NCI-H2107 (cell line): ENCODE data around the gene PCDHGB2.
A peak's percentile ranks its signal among the peaks of the same experiment; 100 is the strongest.
"Not testable (repeated sequence)": the region's sequence is repeated elsewhere in the genome, so short reads cannot be mapped to it uniquely, and the experiment has no call there.

Source experiments
- DNase-seq: peaks from one replicate; lab custom pipeline; 2025; lab: John Stamatoyannopoulos, UW

Gene PCDHGB2

GRCh38 chr5:141359790-141360426 lies at the start of gene PCDHGB2:
Gene PCDHGB2 (plus strand): TSS chr5:141359994. CDS start chr5:141360136, 142 bp downstream.
- DNase-seq = no peak

- DNase-seq = no peak
Measured at GRCh38 chr5:141313711-141314110, 46.1 kb upstream of the PCDHGB2 start.

- DNase-seq = not testable (repeated sequence)
Measured at GRCh38 chr5:141316963-141317362, 42.8 kb upstream of the PCDHGB2 start.

- no peak for DNase-seq
Measured at GRCh38 chr5:141319202-141319601, 40.6 kb upstream of the PCDHGB2 start.

GRCh38 chr5:141319699-141320098 lies 40.1 kb upstream of the PCDHGB2 start:
- DNase-seq = no peak

GRCh38 chr5:141320225-141321169 lies 39.3 kb upstream of the PCDHGB2 start, which contains the start of gene TAF7:
Gene TAF7 (minus strand): TSS chr5:141320784. CDS start chr5:141320044, 740 bp downstream.
- DNase-seq = peak; percentile 57

- no peak for DNase-seq
Measured at GRCh38 chr5:141322261-141322660, 37.5 kb upstream of the PCDHGB2 start.

- DNase-seq = no peak
Measured at GRCh38 chr5:141326088-141326854, 33.5 kb upstream of the PCDHGB2 start.

GRCh38 chr5:141328231-141328630 lies 31.6 kb upstream of the PCDHGB2 start:
- DNase-seq = no peak

- DNase-seq = no peak
Measured at GRCh38 chr5:141330299-141331080, 29.3 kb upstream of the PCDHGB2 start, which contains the start of gene PCDHGA1. Gene PCDHGA1 (plus strand): TSS chr5:141330514.

GRCh38 chr5:141332571-141332970 lies 27.2 kb upstream of the PCDHGB2 start:
- not testable (repeated sequence) for DNase-seq

GRCh38 chr5:141338538-141339306 lies 21.1 kb upstream of the PCDHGB2 start, which contains the start of gene PCDHGA2:
Gene PCDHGA2 (plus strand): TSS chr5:141338760.
- no peak for DNase-seq

GRCh38 chr5:141340781-141341354 lies 18.9 kb upstream of the PCDHGB2 start:
- DNase-seq = not testable (repeated sequence)

- DNase-seq = no peak
Measured at GRCh38 chr5:141342773-141343172, 17.0 kb upstream of the PCDHGB2 start.

- DNase-seq = no peak
Measured at GRCh38 chr5:141343242-141343952, 16.4 kb upstream of the PCDHGB2 start, which contains the start of gene PCDHGA3. Gene PCDHGA3 (plus strand): TSS chr5:141343829. CDS start chr5:141344034, 205 bp downstream.

- no peak for DNase-seq
Measured at GRCh38 chr5:141343953-141344463, 15.8 kb upstream of the PCDHGB2 start.

- no peak for DNase-seq
Measured at GRCh38 chr5:141345327-141345726, 14.5 kb upstream of the PCDHGB2 start.

- not testable (repeated sequence) for DNase-seq
Measured at GRCh38 chr5:141346017-141346416, 13.8 kb upstream of the PCDHGB2 start.
